Measurements from ENCODE around the gene THADA. TPM values are rescaled to one million over a fixed set of nuclear protein-coding genes. Genes with fewer than 3 reads are reported as not detected.

The THADA gene
- total and polyA plus RNA-seq, 8 donors = 32.9 to 42.7 (median 37.2) TPM

GRCh38 chr2:43265421-43265820, 330.4 kb downstream of the THADA start:
- Histone ChIP-seq H3K9me3 (no peaks in the 10 kb centered on the region), H3K27me3 (no peaks in the 10 kb centered on the region), H3K4me3 (no peak overlapping the region), H3K27ac (peak overlapping the region in 1 of 2 donors; percentile 49), H3K4me1 (peaks cover 12 to 41% of the 10 kb centered on the region in 2 donors), H3K36me3 (no peaks in the 10 kb centered on the region)
- DNase-seq (peak in 2 of 4 donors; percentile 51 to 67), ATAC-seq (no peak)
- no peak for TF ChIP-seq CTCF (IDR thresholded peaks at IDR 0.05)
- intact Hi-C loops (cut with DNase I) = no loop called here

GRCh38 chr2:43265001-43265400, 330.8 kb downstream of the THADA start:
- Histone ChIP-seq H3K27ac (peak overlapping the region in 1 of 2 donors; percentile 49), H3K4me3 (no peak overlapping the region), H3K9me3 (no peaks in the 10 kb centered on the region), H3K4me1 (peaks cover 12 to 36% of the 10 kb centered on the region in 2 donors), H3K27me3 (no peaks in the 10 kb centered on the region), H3K36me3 (no peaks in the 10 kb centered on the region)
- ATAC-seq (no peak), DNase-seq (no peak)
- intact Hi-C loops (cut with DNase I) = no loop called here
- no peak for TF ChIP-seq CTCF (IDR thresholded peaks at IDR 0.05)

- no peak for TF ChIP-seq CTCF (IDR thresholded peaks at IDR 0.05)
- DNase-seq = no peak
- Histone ChIP-seq H3K36me3 (no peaks in the 10 kb centered on the region), H3K4me1 (peaks cover 0 to 16% of the 10 kb centered on the region in 2 donors), H3K4me3 (no peak overlapping the region), H3K27ac (no peak overlapping the region), H3K27me3 (no peaks in the 10 kb centered on the region), H3K9me3 (no peaks in the 10 kb centered on the region)
- no peak for ATAC-seq
- intact Hi-C loops (cut with DNase I) = no loop called here
These were observed 332.9 kb downstream of the THADA start for GRCh38 chr2:43262951-43263350.

GRCh38 chr2:43262239-43262638, 333.6 kb downstream of the THADA start:
- Histone ChIP-seq H3K4me3 (no peak overlapping the region), H3K9me3 (no peaks in the 10 kb centered on the region), H3K36me3 (no peaks in the 10 kb centered on the region), H3K27ac (no peak overlapping the region), H3K4me1 (peaks cover 0 to 13% of the 10 kb centered on the region in 2 donors), H3K27me3 (no peaks in the 10 kb centered on the region)
- no peak for TF ChIP-seq CTCF (IDR thresholded peaks at IDR 0.05)
- DNase-seq (no peak), ATAC-seq (no peak)
- intact Hi-C loops (cut with DNase I) = no loop called here

- DNase-seq = no peak
- H3K4me3 ChIP-seq = no peak overlapping the region
- H3K27me3 ChIP-seq = no peaks in the 10 kb centered on the region
- H3K4me1 ChIP-seq = peaks cover 0 to 7% of the 10 kb centered on the region in 2 donors
- H3K36me3 ChIP-seq = peaks cover 0 to 9% of the 10 kb centered on the region in 2 donors
- intact Hi-C loops (cut with DNase I) = no loop called here
- ATAC-seq = no peak
- no peak overlapping the region for H3K27ac ChIP-seq
- no peaks in the 10 kb centered on the region for H3K9me3 ChIP-seq
- TF ChIP-seq CTCF (IDR thresholded peaks at IDR 0.05) = no peak
These were observed 336.3 kb downstream of the THADA start for GRCh38 chr2:43259512-43259911.
